GM12878 (cell line): Measurements from ENCODE around the gene CASP10. TPM values are rescaled to one million over a fixed set of nuclear protein-coding genes. Genes with fewer than 3 reads are reported as not detected.

ENCODE experiments used
- ATAC-seq: fragments of 200-7000 bp; cut with Tn5 transposase; 3 replicates; pipeline ENCODE4 v1.9.1; 2020; ENCODE audit warnings: mild to moderate bottlenecking, moderate library complexity
- BruUV-seq: library from RNA; stranded (reverse); fragments of 400-500 nt; replicated peaks from 2 replicates; lab custom pipeline; 2021; lab: Mats Ljungman, UMichigan
- CTCF ChIA-PET: fragments of 300-600 bp; sonication (Branson Sonifier 250); formaldehyde crosslinking; extraction: SDS; loops from one replicate; lab custom pipeline; 2021; ENCODE audit warnings: inconsistent platforms; lab: Yijun Ruan, JAX
- POLR2A ChIA-PET: fragments of 350-600 bp; formaldehyde crosslinking; extraction: SDS; loops from one replicate; lab custom pipeline; 2021; ENCODE audit warnings: inconsistent platforms; lab: Charles Lee
- RAD21 ChIA-PET: fragments of 300-600 bp; sonication (Branson Sonifier 250); formaldehyde crosslinking; loops from one replicate; lab custom pipeline; 2023; ENCODE audit warnings: antibody characterized with exemption; ENCODE audit not compliant: unreplicated experiment; lab: Charles Lee
- SMC1A ChIA-PET: fragments of 300-600 bp; sonication (Branson Sonifier 250); formaldehyde crosslinking; loops from one replicate; lab custom pipeline; 2023; ENCODE audit not compliant: unreplicated experiment, uncharacterized antibody; lab: Charles Lee
- DNase-seq: peaks from one replicate; pipeline ENCODE4 v3.0.0-alpha.2; 2011; ENCODE audit warnings: low read depth, low spot score
- FAIRE-seq: peaks from 3 replicates; lab custom pipeline; 2011; peaks lifted over from hg19 to GRCh38; lab: Jason Lieb, UNC
- H2AFZ ChIP-seq: 2 replicates; pipeline ENCODE4 v1.6.0; 2011; ENCODE audit warnings: low read depth, low read length, control low read depth; ENCODE audit not compliant: control insufficient read depth
- H3K27ac ChIP-seq: 2 replicates; pipeline ENCODE4 v1.5.1; 2011; ENCODE audit warnings: control low read depth; ENCODE audit not compliant: control insufficient read depth, insufficient read depth
- H3K27me3 ChIP-seq, 2 experiments: replicated peaks in 1 of 2; 2 replicates each; pipeline versions ENCODE4 v1.6.0 to v1.6.1; 2011; ENCODE audit warnings: low read length in 1 of 2; ENCODE audit not compliant: control insufficient read depth in 2 of 2, insufficient read depth in 2 of 2
- H3K36me3 ChIP-seq, 2 experiments: 2 replicates each; pipeline ENCODE4 v1.5.1; 2011; ENCODE audit warnings: low read length in 1 of 2; ENCODE audit not compliant: control insufficient read depth in 2 of 2, insufficient read depth in 2 of 2
- H3K4me1 ChIP-seq: 2 replicates; pipeline ENCODE4 v1.6.1; 2011; ENCODE audit warnings: mild to moderate bottlenecking, low read length, moderate library complexity, mixed read lengths; ENCODE audit not compliant: control insufficient read depth, insufficient read depth
- H3K4me2 ChIP-seq: 2 replicates; pipeline ENCODE4 v1.6.0; 2011; ENCODE audit warnings: control low read depth; ENCODE audit not compliant: control insufficient read depth, insufficient read depth
- H3K4me3 ChIP-seq: fragments of 200-600 bp; sonication (generic); 2 replicates; pipeline ENCODE4 v1.5.1; 2016
- H3K79me2 ChIP-seq: 2 replicates; pipeline ENCODE4 v1.6.0; 2011; ENCODE audit warnings: low read length; ENCODE audit not compliant: control insufficient read depth, insufficient read depth
- H3K9ac ChIP-seq: 2 replicates; pipeline ENCODE4 v1.8.0; 2011; ENCODE audit warnings: low read length, control low read depth, mixed read lengths; ENCODE audit not compliant: control insufficient read depth, insufficient read depth
- H3K9me3 ChIP-seq: replicated peaks from 3 replicates; pipeline ENCODE4 v1.5.1; 2011; ENCODE audit warnings: mild to moderate bottlenecking, low read length; ENCODE audit not compliant: control insufficient read depth, insufficient read depth
- H4K20me1 ChIP-seq: 2 replicates; pipeline ENCODE4 v1.6.0; 2011; ENCODE audit not compliant: control insufficient read depth, insufficient read depth
- FOS ChIP-seq: IDR thresholded peaks from 3 replicates; pipeline ENCODE4 v1.6.1; 2011; ENCODE audit warnings: borderline replicate concordance; ENCODE audit not compliant: insufficient read length; ENCODE audit errors: extremely low read depth
- JUNB ChIP-seq: IDR thresholded peaks from 2 replicates; pipeline ENCODE4 v1.6.1; 2016; ENCODE audit warnings: antibody characterized with exemption, mild to moderate bottlenecking
- PAX8 ChIP-seq: fragments of 450-650 bp; IDR thresholded peaks from 2 replicates; pipeline ENCODE4 v1.6.1; 2017; ENCODE audit warnings: mild to moderate bottlenecking, moderate library complexity
- WGBS: methylation state at CpG from one replicate; pipeline ENCODE4 v1.1.6; 2016; ENCODE audit warnings: low lambda C conversion rate; ENCODE audit not compliant: insufficient replicate concordance, insufficient coverage; ENCODE audit errors: missing lambda C conversion rate; 5-methylcytosine and 5-hydroxymethylcytosine counted together
- in situ Hi-C: fragments of 300-500 bp; cut with MboI; formaldehyde crosslinking; loops from 9 replicates; pipeline ENCODE4 v1.14.3; 2018; ENCODE audit warnings: mixed read lengths
- intact Hi-C: fragments of 100-400 bp; cut with micrococcal nuclease; formaldehyde crosslinking; loops from one replicate; pipeline ENCODE4 v1.14.2; 2022; ENCODE audit not compliant: unreplicated experiment
- polyA plus RNA-seq, 11 experiments: library from polyadenylated mRNA; depleted of rRNA in 4 of 11; unstranded in 6 of 11; stranded (reverse) in 5 of 11; fragments of >200 nt; fragmentation: Nextera tagmentation in 4 of 11; fragmentation: Illumina TruSeq in 1 of 11; extraction: Ambion mirVana in 4 of 11; extraction: Trizol in 1 of 11; gene quantifications; 1 replicate in 1 of 11; 2 replicates in 10 of 11; pipeline versions ENCODE4 v1.2.1 to v1.2.3, GENCODE V29; 2011 to 2016; ENCODE audit warnings: inconsistent platforms in 2 of 11, missing spikeins in 2 of 11, low read depth in 1 of 11
- total RNA-seq, 4 experiments: library from RNA; depleted of rRNA in 3 of 4; stranded (reverse); fragments of >200 nt in 3 of 4; fragmentation: Illumina TruSeq in 1 of 4; extraction: Trizol in 1 of 4; gene quantifications; 2 replicates each; pipeline versions ENCODE4 v1.2.1 to v1.2.3, GENCODE V29; 2013 to 2021
- TF ChIP-seq, protein P1 (sequence below): fragments of 450-650 bp; IDR thresholded peaks from 2 replicates; pipeline ENCODE4 v1.6.1; 2017; ENCODE audit warnings: low read depth, mild to moderate bottlenecking, moderate library complexity
- TF ChIP-seq, protein P2 (sequence below): IDR thresholded peaks from 2 replicates; pipeline ENCODE4 v1.6.1; 2011; ENCODE audit warnings: low read depth, mild to moderate bottlenecking, low read length, moderate library complexity, borderline replicate concordance; ENCODE audit errors: extremely low read depth
- TF ChIP-seq, protein P3 (sequence below): fragments of 450-650 bp; formaldehyde crosslinking; IDR thresholded peaks from 2 replicates; pipeline ENCODE4 v1.5.0; 2022; ENCODE audit warnings: mild to moderate bottlenecking, missing genetic modification characterization

The CASP10 gene
- total and polyA plus RNA-seq, 10 of the 15 experiments (the other 5 are each of a cell fraction or from before 2014, with no cell fraction given): 7.2 to 14.1 (median 10.8) TPM

GRCh38 chr2:201156036-201156435, 26.9 kb upstream of the CASP10 start:
- Histone ChIP-seq H2AFZ (no peak overlapping the region), H3K9me3 (no peaks in the 10 kb centered on the region), H3K79me2 (peaks cover 13% of the 10 kb centered on the region), H3K36me3 (peaks cover 13 to 29% of the 10 kb centered on the region in 2 experiments), H3K4me3 (no peak overlapping the region; the same call in 1 of the 2 replicates), H3K27me3 (no peaks in the 10 kb centered on the region), H3K9ac (no peak overlapping the region), H3K4me1 (peaks cover 20% of the 10 kb centered on the region), H3K4me2 (no peak overlapping the region), H3K27ac (no peak overlapping the region), H4K20me1 (no peaks in the 10 kb centered on the region)
- in situ Hi-C loops: no loop called here
- no peak for DNase-seq
- TF ChIP-seq, protein P1, sequence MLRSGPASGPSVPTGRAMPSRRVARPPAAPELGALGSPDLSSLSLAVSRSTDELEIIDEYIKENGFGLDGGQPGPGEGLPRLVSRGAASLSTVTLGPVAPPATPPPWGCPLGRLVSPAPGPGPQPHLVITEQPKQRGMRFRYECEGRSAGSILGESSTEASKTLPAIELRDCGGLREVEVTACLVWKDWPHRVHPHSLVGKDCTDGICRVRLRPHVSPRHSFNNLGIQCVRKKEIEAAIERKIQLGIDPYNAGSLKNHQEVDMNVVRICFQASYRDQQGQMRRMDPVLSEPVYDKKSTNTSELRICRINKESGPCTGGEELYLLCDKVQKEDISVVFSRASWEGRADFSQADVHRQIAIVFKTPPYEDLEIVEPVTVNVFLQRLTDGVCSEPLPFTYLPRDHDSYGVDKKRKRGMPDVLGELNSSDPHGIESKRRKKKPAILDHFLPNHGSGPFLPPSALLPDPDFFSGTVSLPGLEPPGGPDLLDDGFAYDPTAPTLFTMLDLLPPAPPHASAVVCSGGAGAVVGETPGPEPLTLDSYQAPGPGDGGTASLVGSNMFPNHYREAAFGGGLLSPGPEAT: no peak
- TF ChIP-seq JUNB (no peak), FOS (no peak), PAX8 (no peak)
- TF ChIP-seq, protein P2, sequence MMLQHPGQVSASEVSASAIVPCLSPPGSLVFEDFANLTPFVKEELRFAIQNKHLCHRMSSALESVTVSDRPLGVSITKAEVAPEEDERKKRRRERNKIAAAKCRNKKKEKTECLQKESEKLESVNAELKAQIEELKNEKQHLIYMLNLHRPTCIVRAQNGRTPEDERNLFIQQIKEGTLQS: no peak
- TF ChIP-seq, protein P3, sequence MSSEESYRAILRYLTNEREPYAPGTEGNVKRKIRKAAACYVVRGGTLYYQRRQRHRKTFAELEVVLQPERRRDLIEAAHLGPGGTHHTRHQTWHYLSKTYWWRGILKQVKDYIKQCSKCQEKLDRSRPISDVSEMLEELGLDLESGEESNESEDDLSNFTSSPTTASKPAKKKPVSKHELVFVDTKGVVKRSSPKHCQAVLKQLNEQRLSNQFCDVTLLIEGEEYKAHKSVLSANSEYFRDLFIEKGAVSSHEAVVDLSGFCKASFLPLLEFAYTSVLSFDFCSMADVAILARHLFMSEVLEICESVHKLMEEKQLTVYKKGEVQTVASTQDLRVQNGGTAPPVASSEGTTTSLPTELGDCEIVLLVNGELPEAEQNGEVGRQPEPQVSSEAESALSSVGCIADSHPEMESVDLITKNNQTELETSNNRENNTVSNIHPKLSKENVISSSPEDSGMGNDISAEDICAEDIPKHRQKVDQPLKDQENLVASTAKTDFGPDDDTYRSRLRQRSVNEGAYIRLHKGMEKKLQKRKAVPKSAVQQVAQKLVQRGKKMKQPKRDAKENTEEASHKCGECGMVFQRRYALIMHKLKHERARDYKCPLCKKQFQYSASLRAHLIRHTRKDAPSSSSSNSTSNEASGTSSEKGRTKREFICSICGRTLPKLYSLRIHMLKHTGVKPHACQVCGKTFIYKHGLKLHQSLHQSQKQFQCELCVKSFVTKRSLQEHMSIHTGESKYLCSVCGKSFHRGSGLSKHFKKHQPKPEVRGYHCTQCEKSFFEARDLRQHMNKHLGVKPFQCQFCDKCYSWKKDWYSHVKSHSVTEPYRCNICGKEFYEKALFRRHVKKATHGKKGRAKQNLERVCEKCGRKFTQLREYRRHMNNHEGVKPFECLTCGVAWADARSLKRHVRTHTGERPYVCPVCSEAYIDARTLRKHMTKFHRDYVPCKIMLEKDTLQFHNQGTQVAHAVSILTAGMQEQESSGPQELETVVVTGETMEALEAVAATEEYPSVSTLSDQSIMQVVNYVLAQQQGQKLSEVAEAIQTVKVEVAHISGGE (CRISPR knock-in tag): no peak
- 35% methylated on average over 6 of the region's 6 CpGs for WGBS
- ChIA-PET POLR2A (interaction anchor here (1.0 to 2.6 kb wide), 5 partner anchors 12 to 36 kb away, joined by 3 to 9 read pairs (median 4); no protein-coding TSS in a partner anchor), SMC1A (interaction anchor here (0.6 to 2.7 kb wide), 2 partner anchors 11 to 128 kb away, joined by 3 to 21 read pairs; no protein-coding TSS in a partner anchor), CTCF (interaction anchor here (0.7 to 2.3 kb wide), 5 partner anchors 29 to 250 kb away, joined by 3 to 12 read pairs (median 3); no protein-coding TSS in a partner anchor), RAD21 (no interaction called here)
- FAIRE-seq: no peak
- no peak for ATAC-seq
- intact Hi-C loops: loop anchor here (5.0 kb wide), 2 partner anchors 84 to 254 kb away; partner anchors contain the start of genes HYCC2 and NDUFB3
- no TSS peak for BruUV-seq
